ENCODE measurements around the gene NEU4. TPM values are rescaled to one million over a fixed set of nuclear protein-coding genes. Genes with fewer than 3 reads are reported as not detected.

Gene NEU4, protein sequence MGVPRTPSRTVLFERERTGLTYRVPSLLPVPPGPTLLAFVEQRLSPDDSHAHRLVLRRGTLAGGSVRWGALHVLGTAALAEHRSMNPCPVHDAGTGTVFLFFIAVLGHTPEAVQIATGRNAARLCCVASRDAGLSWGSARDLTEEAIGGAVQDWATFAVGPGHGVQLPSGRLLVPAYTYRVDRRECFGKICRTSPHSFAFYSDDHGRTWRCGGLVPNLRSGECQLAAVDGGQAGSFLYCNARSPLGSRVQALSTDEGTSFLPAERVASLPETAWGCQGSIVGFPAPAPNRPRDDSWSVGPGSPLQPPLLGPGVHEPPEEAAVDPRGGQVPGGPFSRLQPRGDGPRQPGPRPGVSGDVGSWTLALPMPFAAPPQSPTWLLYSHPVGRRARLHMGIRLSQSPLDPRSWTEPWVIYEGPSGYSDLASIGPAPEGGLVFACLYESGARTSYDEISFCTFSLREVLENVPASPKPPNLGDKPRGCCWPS
- total RNA-seq (ENCODE audit: low replicate concordance) = not detected in 2 replicates

DNA sequence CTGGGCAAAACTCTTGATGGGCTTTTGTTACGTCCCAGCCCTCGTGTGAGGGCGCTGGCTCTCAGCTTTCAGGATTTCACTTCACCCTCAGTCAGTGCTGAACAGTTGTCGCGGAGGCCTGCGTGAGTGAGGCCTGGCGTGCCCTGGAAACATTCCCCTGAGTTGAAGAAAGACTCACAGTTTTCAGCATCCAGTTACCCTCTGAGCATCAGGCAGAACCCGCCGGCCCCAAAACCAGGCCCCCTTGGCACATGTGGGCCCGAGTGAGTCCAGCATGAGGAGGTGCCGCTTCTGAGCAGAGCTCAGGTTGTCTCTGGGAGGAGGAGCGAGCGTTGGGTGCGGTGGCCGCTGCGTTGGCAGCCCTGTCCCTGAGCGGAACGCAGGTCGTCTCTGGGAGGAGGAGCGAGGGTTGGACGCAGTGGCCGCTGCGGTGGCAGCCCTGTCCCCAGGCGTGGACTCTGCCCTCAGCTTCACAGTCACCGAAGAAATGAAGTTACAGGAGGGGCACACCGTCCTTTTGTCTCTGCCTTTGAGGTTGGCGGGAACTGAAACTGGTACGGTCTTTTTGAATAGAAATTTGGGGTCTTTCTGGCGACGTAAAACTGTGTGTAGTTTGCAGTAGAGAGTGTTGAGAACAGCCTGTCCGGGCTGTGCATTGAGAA lies at the start of gene NEU4:
Gene NEU4 (plus strand): TSS at position 473 of the 662 bp plus-strand sequence. CDS start 5,292 bp downstream, outside the sequence.

DNA sequence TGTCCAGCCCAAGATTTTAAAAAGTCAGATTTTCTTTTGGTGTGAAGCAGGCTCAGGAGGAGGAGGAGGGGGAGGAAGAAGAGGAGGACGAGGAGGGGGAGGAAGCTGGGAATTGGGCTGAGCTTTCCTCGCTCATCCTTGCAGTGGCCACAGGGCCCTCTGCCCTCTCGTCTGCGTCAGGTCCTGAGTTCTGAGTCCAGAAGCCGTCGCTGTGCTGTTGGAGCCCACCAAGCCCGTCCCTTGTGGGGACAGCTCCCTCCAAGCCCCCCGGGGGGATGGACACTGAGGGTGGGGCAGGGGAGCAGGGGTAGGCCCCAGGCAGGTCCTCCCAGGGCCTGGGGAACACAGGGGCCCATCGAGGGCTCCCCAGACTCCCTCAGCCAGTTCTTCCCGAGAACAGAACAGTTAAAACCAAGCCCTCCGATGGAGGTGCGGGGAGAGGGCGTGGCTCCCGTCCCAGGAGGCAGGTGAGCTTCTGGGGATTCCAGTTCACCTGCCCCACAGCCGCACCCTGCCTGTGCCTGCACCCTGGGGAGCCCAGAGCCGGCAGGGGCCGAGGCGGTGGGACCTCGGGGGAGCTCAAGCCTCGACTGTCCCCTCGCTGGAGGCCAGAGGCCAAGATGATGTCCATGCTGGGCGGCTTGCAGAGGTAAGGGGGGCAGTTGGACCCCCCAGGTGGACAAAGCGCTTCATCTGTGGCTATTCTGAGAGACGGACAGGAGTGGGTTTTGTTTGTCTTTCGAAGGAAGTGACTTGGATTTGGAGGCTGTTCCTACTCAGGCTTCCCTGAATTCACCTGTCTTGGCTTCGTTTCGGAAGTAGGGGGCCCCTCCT lies 32.4 kb upstream of the NEU4 start, which contains the start of gene GAL3ST2:
Gene GAL3ST2 (plus strand): TSS at position 487 of the 834 bp plus-strand sequence. CDS start 134 bp downstream, at position 621.

DNA sequence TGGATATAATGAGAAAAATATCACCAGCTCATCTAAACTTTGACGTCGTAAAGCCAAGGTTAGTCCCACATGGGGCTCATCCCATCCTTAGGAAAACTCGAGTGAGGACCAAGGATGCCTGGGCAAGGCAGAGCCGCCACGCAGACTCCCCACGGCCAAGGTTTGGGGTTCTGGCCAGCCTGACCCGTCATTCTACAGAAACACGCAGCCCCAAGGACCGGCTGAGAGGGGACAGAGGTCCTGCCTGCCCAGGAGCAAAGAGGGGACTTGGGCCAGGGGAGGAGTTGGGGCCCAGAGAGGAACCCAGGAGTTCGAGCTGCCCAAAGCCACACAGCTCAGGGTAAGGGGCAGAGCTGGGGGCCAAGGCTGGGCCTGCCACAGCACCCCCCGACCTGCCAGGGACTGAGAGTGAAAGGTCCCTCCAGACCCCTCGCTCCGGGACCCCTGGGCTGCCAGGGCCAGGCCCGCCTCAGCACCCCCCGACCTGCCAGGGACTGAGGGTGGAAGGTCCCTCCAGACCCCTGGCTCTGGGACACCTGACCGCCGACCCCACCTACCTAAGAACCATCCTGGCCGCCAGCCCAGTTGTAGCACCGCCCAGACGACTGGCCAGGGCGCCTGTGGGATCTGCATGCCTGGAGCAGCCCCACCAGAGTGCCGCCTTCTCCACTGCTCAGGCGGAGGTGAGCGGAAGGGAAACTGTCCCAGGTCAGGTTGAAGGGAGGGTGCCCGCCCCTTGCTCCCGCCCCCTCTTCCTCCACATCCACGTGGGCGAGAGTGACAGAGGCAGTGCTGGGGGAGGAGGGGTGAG lies 49.4 kb downstream of the NEU4 start, which contains the start of gene PDCD1:
Gene PDCD1 (minus strand): TSS at position 689 of the 811 bp plus-strand sequence. CDS start 56 bp downstream, at position 633.

Other genes starting within 250 kb of the NEU4 start
- gene THAP4, start 172.0 kb upstream of the NEU4 start, total RNA-seq (ENCODE audit: low replicate concordance) = 37.7 and 44.8 TPM in 2 replicates
- gene ATG4B, start 171.5 kb upstream of the NEU4 start, total RNA-seq (ENCODE audit: low replicate concordance) = 70.1 and 97.0 TPM in 2 replicates
- gene DTYMK, start 122.4 kb upstream of the NEU4 start, total RNA-seq (ENCODE audit: low replicate concordance) = 8.2 and 20.8 TPM in 2 replicates
- 16.3 and 31.9 TPM in 2 replicates for gene ING5, start 107.2 kb upstream of the NEU4 start, total RNA-seq (ENCODE audit: low replicate concordance)
- gene D2HGDH, start 74.6 kb upstream of the NEU4 start, total RNA-seq (ENCODE audit: low replicate concordance) = 15.3 and 17.8 TPM in 2 replicates
- gene GAL3ST2, start 32.4 kb upstream of the NEU4 start, total RNA-seq (ENCODE audit: low replicate concordance) = 0.23 TPM in 1 of 2 replicates, not detected in the other
- gene PDCD1, start 49.7 kb downstream of the NEU4 start, total RNA-seq (ENCODE audit: low replicate concordance) = not detected in 2 replicates
- not detected in 2 replicates for gene RTP5, start 60.5 kb downstream of the NEU4 start, total RNA-seq (ENCODE audit: low replicate concordance)

Measured in smooth muscle cell of the coronary artery (primary cell).